ENCODE results near the gene TRPM6. TPM values are rescaled to one million over a fixed set of nuclear protein-coding genes. Genes with fewer than 3 reads are reported as not detected.

The TRPM6 gene
- total RNA-seq, 1 experiment from 2014 or later = not detected

- Histone ChIP-seq H3K4me3 (no peak overlapping the region), H3K36me3 (no peaks in the 10 kb centered on the region), H3K27ac (no peak overlapping the region), H3K9me3 (replicated peaks) (no peaks in the 10 kb centered on the region), H3K4me1 (replicated peaks) (no peaks in the 10 kb centered on the region), H3K27me3 (replicated peaks) (no peaks in the 10 kb centered on the region)
- DNase-seq (ENCODE audit: low read depth in 1 of 2, low spot score in 2 of 2) = no peak
These were observed 49.4 kb downstream of the TRPM6 start for GRCh38 chr9:74838351-74838750.

- Histone ChIP-seq H3K4me1 (replicated peaks) (no peaks in the 10 kb centered on the region), H3K27ac (no peak overlapping the region), H3K27me3 (replicated peaks) (no peaks in the 10 kb centered on the region), H3K9me3 (replicated peaks) (no peaks in the 10 kb centered on the region), H3K4me3 (no peak overlapping the region), H3K36me3 (no peaks in the 10 kb centered on the region)
- no peak for DNase-seq (ENCODE audit: low read depth in 1 of 2, low spot score in 2 of 2)
These were observed 63.1 kb downstream of the TRPM6 start for GRCh38 chr9:74824654-74825053.

GRCh38 chr9:74821636-74822035 lies 66.1 kb downstream of the TRPM6 start:
- H3K27ac ChIP-seq = no peak overlapping the region
- no peak for DNase-seq (ENCODE audit: low read depth in 1 of 2, low spot score in 2 of 2)
- H3K4me3 ChIP-seq = no peak overlapping the region
- no peaks in the 10 kb centered on the region for H3K4me1 ChIP-seq (replicated peaks)
- H3K27me3 ChIP-seq (replicated peaks) = no peaks in the 10 kb centered on the region
- H3K36me3 ChIP-seq = no peaks in the 10 kb centered on the region
- H3K9me3 ChIP-seq (replicated peaks) = no peaks in the 10 kb centered on the region

- Histone ChIP-seq H3K4me1 (replicated peaks) (no peaks in the 10 kb centered on the region), H3K27me3 (replicated peaks) (no peaks in the 10 kb centered on the region), H3K27ac (no peak overlapping the region), H3K9me3 (replicated peaks) (no peaks in the 10 kb centered on the region), H3K4me3 (no peak overlapping the region), H3K36me3 (no peaks in the 10 kb centered on the region)
- DNase-seq (ENCODE audit: low read depth in 1 of 2, low spot score in 2 of 2) = no peak
These were observed 69.9 kb downstream of the TRPM6 start for GRCh38 chr9:74817816-74818215.

- no peaks in the 10 kb centered on the region for H3K9me3 ChIP-seq (replicated peaks)
- DNase-seq (ENCODE audit: low read depth in 1 of 2, low spot score in 2 of 2) = no peak
- H3K4me1 ChIP-seq (replicated peaks) = no peaks in the 10 kb centered on the region
- H3K27ac ChIP-seq = no peak overlapping the region
- H3K4me3 ChIP-seq = no peak overlapping the region
- H3K27me3 ChIP-seq (replicated peaks) = no peaks in the 10 kb centered on the region
- no peaks in the 10 kb centered on the region for H3K36me3 ChIP-seq
These were observed 70.4 kb downstream of the TRPM6 start for GRCh38 chr9:74817281-74817810.

GRCh38 chr9:74810200-74810599 lies 77.5 kb downstream of the TRPM6 start:
- Histone ChIP-seq H3K4me1 (replicated peaks) (no peaks in the 10 kb centered on the region), H3K27me3 (replicated peaks) (no peaks in the 10 kb centered on the region), H3K36me3 (no peaks in the 10 kb centered on the region), H3K4me3 (no peak overlapping the region), H3K27ac (no peak overlapping the region), H3K9me3 (replicated peaks) (no peaks in the 10 kb centered on the region)
- no peak for DNase-seq (ENCODE audit: low read depth in 1 of 2, low spot score in 2 of 2)

GRCh38 chr9:74804018-74804385 lies 83.7 kb downstream of the TRPM6 start:
- Histone ChIP-seq H3K4me1 (replicated peaks) (no peaks in the 10 kb centered on the region), H3K4me3 (no peak overlapping the region), H3K27me3 (replicated peaks) (no peaks in the 10 kb centered on the region), H3K27ac (no peak overlapping the region), H3K36me3 (no peaks in the 10 kb centered on the region), H3K9me3 (replicated peaks) (no peaks in the 10 kb centered on the region)
- no peak for DNase-seq (ENCODE audit: low read depth in 1 of 2, low spot score in 2 of 2)

- no peak for DNase-seq (ENCODE audit: low read depth in 1 of 2, low spot score in 2 of 2)
- H3K9me3 ChIP-seq (replicated peaks) = no peaks in the 10 kb centered on the region
These were observed 84.2 kb downstream of the TRPM6 start for GRCh38 chr9:74803376-74804017.

GRCh38 chr9:74800226-74800625 lies 87.5 kb downstream of the TRPM6 start:
- Histone ChIP-seq H3K9me3 (replicated peaks) (no peaks in the 10 kb centered on the region), H3K4me1 (replicated peaks) (no peaks in the 10 kb centered on the region), H3K4me3 (no peak overlapping the region), H3K27ac (no peak overlapping the region), H3K27me3 (replicated peaks) (no peaks in the 10 kb centered on the region), H3K36me3 (no peaks in the 10 kb centered on the region)
- no peak for DNase-seq (ENCODE audit: low read depth in 1 of 2, low spot score in 2 of 2)

More at GRCh38 chr9:74803376-74804017, 84.2 kb downstream of the TRPM6 start:
- no peaks in the 10 kb centered on the region for H3K27me3 ChIP-seq (replicated peaks)
- no peaks in the 10 kb centered on the region for H3K36me3 ChIP-seq
- H3K27ac ChIP-seq = no peak overlapping the region
- no peaks in the 10 kb centered on the region for H3K4me1 ChIP-seq (replicated peaks)
- H3K4me3 ChIP-seq = no peak overlapping the region

GRCh38 chr9:74795803-74796202 lies 91.9 kb downstream of the TRPM6 start:
- Histone ChIP-seq H3K36me3 (no peaks in the 10 kb centered on the region), H3K4me1 (replicated peaks) (no peaks in the 10 kb centered on the region), H3K27me3 (replicated peaks) (no peaks in the 10 kb centered on the region), H3K4me3 (no peak overlapping the region), H3K9me3 (replicated peaks) (no peaks in the 10 kb centered on the region), H3K27ac (no peak overlapping the region)
- no peak for DNase-seq (ENCODE audit: low read depth in 1 of 2, low spot score in 2 of 2)

- no peak for DNase-seq (ENCODE audit: low read depth in 1 of 2, low spot score in 2 of 2)
- Histone ChIP-seq H3K4me1 (replicated peaks) (no peaks in the 10 kb centered on the region), H3K9me3 (replicated peaks) (no peaks in the 10 kb centered on the region), H3K27me3 (replicated peaks) (no peaks in the 10 kb centered on the region), H3K27ac (no peak overlapping the region), H3K4me3 (no peak overlapping the region), H3K36me3 (no peaks in the 10 kb centered on the region)
These were observed 92.6 kb downstream of the TRPM6 start for GRCh38 chr9:74795081-74795480.

GRCh38 chr9:74784506-74784905 lies 103.2 kb downstream of the TRPM6 start:
- H3K4me3 ChIP-seq = no peak overlapping the region
- no peak overlapping the region for H3K27ac ChIP-seq
- DNase-seq (ENCODE audit: low read depth in 1 of 2, low spot score in 2 of 2) = no peak
- H3K36me3 ChIP-seq = no peaks in the 10 kb centered on the region
- 0 out of 2 replicates have a peak, but pooled peaks cover 6% of the 10 kb centered on the region for H3K4me1 ChIP-seq (replicated peaks)
- no peaks in the 10 kb centered on the region for H3K27me3 ChIP-seq (replicated peaks)
- H3K9me3 ChIP-seq (replicated peaks) = no peaks in the 10 kb centered on the region

GRCh38 chr9:74783408-74783807 lies 104.3 kb downstream of the TRPM6 start:
- DNase-seq (ENCODE audit: low read depth in 1 of 2, low spot score in 2 of 2) = peak in 1 of 2 experiments; percentile 21
- H3K9me3 ChIP-seq (replicated peaks) = no peaks in the 10 kb centered on the region
- no peak overlapping the region for H3K4me3 ChIP-seq
- H3K27me3 ChIP-seq (replicated peaks) = no peaks in the 10 kb centered on the region
- H3K27ac ChIP-seq = no peak overlapping the region
- H3K4me1 ChIP-seq (replicated peaks) = 0 out of 2 replicates have a peak, but pooled peaks cover 6% of the 10 kb centered on the region
- no peaks in the 10 kb centered on the region for H3K36me3 ChIP-seq

- Histone ChIP-seq H3K27me3 (replicated peaks) (no peaks in the 10 kb centered on the region), H3K4me3 (no peak overlapping the region), H3K27ac (no peak overlapping the region), H3K36me3 (no peaks in the 10 kb centered on the region), H3K4me1 (replicated peaks) (no peaks in the 10 kb centered on the region), H3K9me3 (replicated peaks) (no peaks in the 10 kb centered on the region)
- DNase-seq (ENCODE audit: low read depth in 1 of 2, low spot score in 2 of 2) = peak; percentile 42 to 59
These were observed 110.4 kb downstream of the TRPM6 start for GRCh38 chr9:74777136-74777879.
